HepG2 (cell line): ENCODE results near the gene HOXA9. TPM values are rescaled to one million over a fixed set of nuclear protein-coding genes. Genes with fewer than 3 reads are reported as not detected.

Experiments
- ARNT2 ChIP-seq: sonication (generic); formaldehyde crosslinking; IDR thresholded peaks from 2 replicates; pipeline ENCODE4 v1.8.0; 2022; ENCODE audit warnings: mild to moderate bottlenecking, low read depth, missing genetic modification reagents, moderate library complexity
- BORCS8-MEF2B ChIP-seq: sonication (generic); formaldehyde crosslinking; IDR thresholded peaks from 2 replicates; pipeline ENCODE4 v1.8.0; 2022; ENCODE audit warnings: mild to moderate bottlenecking, missing genetic modification reagents
- CENPBD1 ChIP-seq: sonication (generic); formaldehyde crosslinking; IDR thresholded peaks from 2 replicates; pipeline ENCODE4 v1.8.0; 2022; ENCODE audit warnings: missing genetic modification reagents, low read depth, mild to moderate bottlenecking, borderline replicate concordance
- ELF4 ChIP-seq: sonication (generic); formaldehyde crosslinking; IDR thresholded peaks from 2 replicates; pipeline ENCODE4 v1.5.0; 2020; ENCODE audit warnings: missing genetic modification reagents, mild to moderate bottlenecking, moderate library complexity, borderline replicate concordance
- ERF ChIP-seq: IDR thresholded peaks from 2 replicates; pipeline ENCODE4 v1.6.1; 2018; ENCODE audit warnings: missing biosample characterization, missing genetic modification reagents
- GATAD1 ChIP-seq: IDR thresholded peaks from 2 replicates; pipeline ENCODE4 v1.6.1; 2016; ENCODE audit warnings: missing genetic modification reagents, missing compliant biosample characterization
- HMGXB4 ChIP-seq, 2 experiments: sonication (generic) in 1 of 2; formaldehyde crosslinking in 1 of 2; IDR thresholded peaks; 2 replicates each; pipeline versions ENCODE4 v1.4.0 to v1.6.1; 2018 to 2020; ENCODE audit warnings: missing genetic modification reagents in 2 of 2, borderline replicate concordance in 1 of 2, low read depth in 1 of 2, mild to moderate bottlenecking in 1 of 2, missing biosample characterization in 1 of 2
- HNRNPLL ChIP-seq: fragments of 200-400 bp; formaldehyde crosslinking; IDR thresholded peaks from 2 replicates; pipeline ENCODE4 v1.6.1; 2017; ENCODE audit warnings: mild to moderate bottlenecking, low read depth, low read length; ENCODE audit not compliant: poor library complexity, severe bottlenecking
- HOXD1 ChIP-seq: sonication (generic); formaldehyde crosslinking; IDR thresholded peaks from 2 replicates; pipeline ENCODE4 v1.5.0; 2020; ENCODE audit warnings: missing genetic modification reagents
- KDM5A ChIP-seq: fragments of 200-600 bp; sonication (generic); IDR thresholded peaks from 2 replicates; pipeline ENCODE4 v1.7.0; 2018; ENCODE audit warnings: antibody characterized with exemption, mild to moderate bottlenecking, low read length, borderline replicate concordance
- KLF12 ChIP-seq: sonication (generic); formaldehyde crosslinking; IDR thresholded peaks from 2 replicates; pipeline ENCODE4 v1.4.0; 2020; ENCODE audit warnings: missing genetic modification reagents, borderline replicate concordance
- PHF20 ChIP-seq: sonication (generic); formaldehyde crosslinking; IDR thresholded peaks from 2 replicates; pipeline ENCODE4 v1.5.0; 2020; ENCODE audit warnings: mild to moderate bottlenecking, missing genetic modification reagents
- THAP9 ChIP-seq: sonication (generic); formaldehyde crosslinking; IDR thresholded peaks from 2 replicates; pipeline ENCODE4; 2020; ENCODE audit warnings: missing genetic modification reagents, mild to moderate bottlenecking, borderline replicate concordance
- ZBTB33 ChIP-seq: sonication (generic); formaldehyde crosslinking; IDR thresholded peaks from 2 replicates; pipeline ENCODE4 v1.4.0; 2020; ENCODE audit warnings: missing genetic modification reagents
- ZNF264 ChIP-seq: sonication (generic); formaldehyde crosslinking; IDR thresholded peaks from 2 replicates; pipeline ENCODE4 v1.4.0; 2020; ENCODE audit warnings: missing genetic modification reagents
- ZNF800 ChIP-seq: sonication (generic); formaldehyde crosslinking; IDR thresholded peaks from 2 replicates; pipeline ENCODE4 v1.4.0; 2020; ENCODE audit warnings: missing genetic modification reagents
- ZSCAN21 ChIP-seq: sonication (generic); formaldehyde crosslinking; IDR thresholded peaks from 2 replicates; pipeline ENCODE4 v1.8.0; 2022; ENCODE audit warnings: mild to moderate bottlenecking, missing genetic modification reagents, moderate library complexity, borderline replicate concordance
- ZSCAN25 ChIP-seq: sonication (generic); formaldehyde crosslinking; IDR thresholded peaks from 2 replicates; pipeline ENCODE4 v1.8.0; 2022; ENCODE audit warnings: mild to moderate bottlenecking, missing genetic modification reagents
- polyA plus RNA-seq, 8 experiments: library from polyadenylated mRNA; depleted of rRNA in 3 of 8; stranded (reverse) in 7 of 8; unstranded in 1 of 8; fragments of >200 nt; fragmentation: Illumina TruSeq in 4 of 8; extraction: Trizol in 4 of 8; gene quantifications; 2 replicates each; pipeline versions ENCODE4 v1.2.1 to v1.2.3, GENCODE V29; 2011 to 2016; ENCODE audit warnings: low read depth in 4 of 8, missing spikeins in 1 of 8, mixed read lengths in 1 of 8; ENCODE audit not compliant: insufficient read depth in 1 of 8
- total RNA-seq, 5 experiments: library from RNA; depleted of rRNA; stranded (reverse); fragments of >200 nt; fragmentation: Illumina TruSeq; extraction: Trizol; gene quantifications; 2 replicates each; pipeline ENCODE4 v1.2.3, GENCODE V29; 2016; ENCODE audit warnings: low read depth in 1 of 5

The HOXA9 gene
- total and polyA plus RNA-seq, 2 of the 13 experiments (the other 11 are each of a cell fraction or from before 2014, with no cell fraction given) = not detected

- TF ChIP-seq ELF4 (CRISPR knock-in tag) (no peak), ZSCAN25 (CRISPR knock-in tag) (no peak), HMGXB4 (CRISPR knock-in tag; IDR thresholded peaks at IDR 0.05; ENCODE audit: borderline replicate concordance in 1 of 2, low read depth in 1 of 2) (no peak), PHF20 (CRISPR knock-in tag) (no peak), THAP9 (CRISPR knock-in tag) (no peak), ZNF264 (no peak), GATAD1 (CRISPR knock-in tag) (no peak), CENPBD1 (CRISPR knock-in tag) (no peak), KDM5A (no peak), ZBTB33 (peak; percentile 56; the same call in 1 of the 2 replicates), ARNT2 (CRISPR knock-in tag) (no peak), ZSCAN21 (CRISPR knock-in tag) (no peak), HNRNPLL (peak; percentile 13), ZNF800 (CRISPR knock-in tag) (peak; percentile 97), BORCS8-MEF2B (no peak), ERF (no peak), HOXD1 (no peak), KLF12 (CRISPR knock-in tag) (no peak)
Measured at GRCh38 chr7:27155816-27156507, 9.4 kb downstream of the HOXA9 start (continued).
